ENCODE measurements around the gene HOMER2.

- TF ChIP-seq CTCF (IDR thresholded peaks at IDR 0.05; ENCODE audit: low read depth, low read length, poor library complexity, severe bottlenecking) (no peak), EZH2phosphoT487 (IDR thresholded peaks at IDR 0.05; ENCODE audit: borderline replicate concordance, low read length) (no peak)
These were observed 56.5 kb downstream of the HOMER2 start for GRCh38 chr15:82895983-82896382.
